ENCODE measurements around the gene LRRC51.

- no peak for TF ChIP-seq POLR2A (IDR thresholded peaks at IDR 0.05; ENCODE audit: low read length)
- TF ChIP-seq GATA1 (IDR thresholded peaks at IDR 0.05; ENCODE audit: low read depth, low read length), result no peak
These were observed 13.8 kb upstream of the LRRC51 start for GRCh38 chr11:72066855-72067254.

Data from erythroblast (primary cell).